Measurements from ENCODE around the gene TSC22D2. TPM values are rescaled to one million over a fixed set of nuclear protein-coding genes. Genes with fewer than 3 reads are reported as not detected.

TSC22D2 gene
- total RNA-seq, 4 donors from 2014 or later: 19.8 to 59.7 (median 29.5) TPM

GRCh38 chr3:150461399-150461798 is 53.3 kb downstream of the TSC22D2 start:
- no peaks in the 10 kb centered on the region for H3K9me3 ChIP-seq
- no peaks in the 10 kb centered on the region for H3K4me1 ChIP-seq
- intact Hi-C loops (cut with DNase I; ENCODE audit: low total_unique reads): no loop called here
- in situ Hi-C loops (cut with MboI; ENCODE audit: low pct_ligation_motif_present in 1 of 4, low pct_unique_long_range_greater_than_20kb in 1 of 4, low sequenced_read_pairs in 3 of 4): no loop called here
- DNase-seq: no peak
- TF ChIP-seq EP300 (IDR thresholded peaks at IDR 0.05; ENCODE audit: low read depth): no peak
- no peak for TF ChIP-seq POLR2A (IDR thresholded peaks at IDR 0.05)
- no peak for TF ChIP-seq POLR2AphosphoS5 (IDR thresholded peaks at IDR 0.05)
- no peak for TF ChIP-seq CTCF (IDR thresholded peaks at IDR 0.05)
- WGBS, 2 donors (ENCODE audit: low coverage in 1 of 2): 50 to 60% methylated on average over 4 of the region's 4 CpGs
- no peak overlapping the region for H3K4me3 ChIP-seq
- no peaks in the 10 kb centered on the region for H3K27me3 ChIP-seq
- peaks cover 0 to 14% (median 5%) of the 10 kb centered on the region in 4 donors for H3K36me3 ChIP-seq
- no peak overlapping the region for H3K27ac ChIP-seq

GRCh38 chr3:150462108-150462507 is 54.0 kb downstream of the TSC22D2 start:
- H3K27ac ChIP-seq: no peak overlapping the region
- H3K9me3 ChIP-seq: no peaks in the 10 kb centered on the region
- no peak for TF ChIP-seq CTCF (IDR thresholded peaks at IDR 0.05)
- TF ChIP-seq POLR2AphosphoS5 (IDR thresholded peaks at IDR 0.05): peak in 1 of 3 donors; percentile 15
- H3K4me1 ChIP-seq: no peaks in the 10 kb centered on the region
- intact Hi-C loops (cut with DNase I; ENCODE audit: low total_unique reads) (no loop called here), in situ Hi-C loops (cut with MboI; ENCODE audit: low pct_ligation_motif_present in 1 of 4, low pct_unique_long_range_greater_than_20kb in 1 of 4, low sequenced_read_pairs in 3 of 4) (no loop called here)
- H3K4me3 ChIP-seq: no peak overlapping the region
- no peak for DNase-seq
- 96 to 100% methylated on average over 1 of the region's 1 CpG for WGBS, 2 donors (ENCODE audit: low coverage in 1 of 2)
- no peaks in the 10 kb centered on the region for H3K27me3 ChIP-seq
- H3K36me3 ChIP-seq: peaks cover 0 to 14% (median 5%) of the 10 kb centered on the region in 4 donors

GRCh38 chr3:150464684-150465083 is 56.6 kb downstream of the TSC22D2 start:
- in situ Hi-C loops (cut with MboI; ENCODE audit: low pct_ligation_motif_present in 1 of 4, low pct_unique_long_range_greater_than_20kb in 1 of 4, low sequenced_read_pairs in 3 of 4): no loop called here
- TF ChIP-seq EP300 (IDR thresholded peaks at IDR 0.05; ENCODE audit: low read depth): no peak
- TF ChIP-seq POLR2A (IDR thresholded peaks at IDR 0.05): no peak
- no peak for TF ChIP-seq POLR2AphosphoS5 (IDR thresholded peaks at IDR 0.05)
- H3K27me3 ChIP-seq: no peaks in the 10 kb centered on the region
- H3K4me1 ChIP-seq: peaks cover 0 to 15% (median 10%) of the 10 kb centered on the region in 4 donors
- 92 to 93% methylated on average over 2 of the region's 2 CpGs for WGBS, 2 donors (ENCODE audit: low coverage in 1 of 2)
- H3K4me3 ChIP-seq: no peak overlapping the region
- H3K9me3 ChIP-seq: no peaks in the 10 kb centered on the region
- no peak overlapping the region for H3K27ac ChIP-seq
- DNase-seq: no peak
- no peaks in the 10 kb centered on the region for H3K36me3 ChIP-seq
- intact Hi-C loops (cut with DNase I; ENCODE audit: low total_unique reads): no loop called here

- no peak for TF ChIP-seq CTCF (IDR thresholded peaks at IDR 0.05)
- Histone ChIP-seq H3K4me3 (no peak overlapping the region), H3K4me1 (peaks cover 0 to 25% (median 19%) of the 10 kb centered on the region in 4 donors), H3K27me3 (no peaks in the 10 kb centered on the region), H3K36me3 (no peaks in the 10 kb centered on the region), H3K27ac (no peak overlapping the region), H3K9me3 (no peaks in the 10 kb centered on the region)
- intact Hi-C loops (cut with DNase I; ENCODE audit: low total_unique reads) (no loop called here), in situ Hi-C loops (cut with MboI; ENCODE audit: low pct_ligation_motif_present in 1 of 4, low pct_unique_long_range_greater_than_20kb in 1 of 4, low sequenced_read_pairs in 3 of 4) (no loop called here)
- 100% methylated on average over 1 of the region's 1 CpG for WGBS, 2 donors (ENCODE audit: low coverage in 1 of 2)
- no peak for DNase-seq
Observed at GRCh38 chr3:150467381-150467780, 59.3 kb downstream of the TSC22D2 start.
